Omental fat pad (tissue), 4 donors: ENCODE data around the gene MEMO1. TPM values are rescaled to one million over a fixed set of nuclear protein-coding genes. Genes with fewer than 3 reads are reported as not detected.

Experiments
- ATAC-seq: fragments of 150-250 bp; one replicate; pipeline ENCODE4 v1.9.1; 2016; ENCODE audit warnings: mild to moderate bottlenecking, moderate library complexity; ENCODE audit not compliant: low FRiP score
- DNase-seq: peaks from one replicate; pipeline ENCODE4 v3.0.0-alpha.2; 2019; ENCODE audit warnings: low spot score
- total RNA-seq, 4 donors: library from RNA; depleted of rRNA; stranded (reverse); fragments of >200 nt; gene quantifications; one replicate each; pipeline ENCODE4 v1.1.0, GENCODE V29; 2016
- TF ChIP-seq, protein P1 (sequence below), 3 donors: fragments of 450-650 bp; IDR thresholded peaks; one replicate each; pipeline ENCODE4 v1.5.1; 2016 to 2017; ENCODE audit warnings: antibody characterized with exemption in 3 of 3, mild to moderate bottlenecking in 3 of 3, moderate library complexity in 2 of 3

Gene MEMO1
- total RNA-seq, 4 donors from 2014 or later, result 14.7 to 26.2 (median 21.7) TPM

DNA sequence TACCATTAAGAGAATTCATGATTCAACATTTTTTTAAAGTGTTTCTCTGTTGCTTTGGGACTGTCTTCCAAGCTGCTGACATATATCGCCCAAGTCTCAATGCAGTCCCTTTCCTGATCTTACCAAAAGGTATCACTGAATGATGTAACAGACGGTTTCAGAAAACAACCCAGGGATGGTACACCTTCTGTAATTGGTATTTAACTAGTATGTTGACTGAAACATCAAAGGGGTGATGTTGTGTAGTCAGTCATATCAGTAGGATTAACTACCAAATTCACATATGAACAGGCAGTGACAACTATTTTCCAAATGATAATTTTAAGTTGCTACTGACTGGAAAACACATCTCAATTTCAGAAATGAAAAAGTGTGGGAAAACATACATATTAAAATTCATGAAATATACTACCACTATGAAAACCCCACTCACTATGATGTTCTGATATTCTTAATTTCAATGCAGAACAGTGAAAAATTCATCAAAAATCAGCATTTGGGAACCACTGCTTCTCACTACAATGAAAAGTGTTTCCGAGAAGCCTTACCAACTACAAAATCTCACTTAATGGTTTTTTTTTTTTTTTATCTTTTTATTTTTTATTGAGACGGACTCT, 59.8 kb downstream of the MEMO1 start:
- no peak for ATAC-seq
- no peak for DNase-seq
- TF ChIP-seq, protein P1, sequence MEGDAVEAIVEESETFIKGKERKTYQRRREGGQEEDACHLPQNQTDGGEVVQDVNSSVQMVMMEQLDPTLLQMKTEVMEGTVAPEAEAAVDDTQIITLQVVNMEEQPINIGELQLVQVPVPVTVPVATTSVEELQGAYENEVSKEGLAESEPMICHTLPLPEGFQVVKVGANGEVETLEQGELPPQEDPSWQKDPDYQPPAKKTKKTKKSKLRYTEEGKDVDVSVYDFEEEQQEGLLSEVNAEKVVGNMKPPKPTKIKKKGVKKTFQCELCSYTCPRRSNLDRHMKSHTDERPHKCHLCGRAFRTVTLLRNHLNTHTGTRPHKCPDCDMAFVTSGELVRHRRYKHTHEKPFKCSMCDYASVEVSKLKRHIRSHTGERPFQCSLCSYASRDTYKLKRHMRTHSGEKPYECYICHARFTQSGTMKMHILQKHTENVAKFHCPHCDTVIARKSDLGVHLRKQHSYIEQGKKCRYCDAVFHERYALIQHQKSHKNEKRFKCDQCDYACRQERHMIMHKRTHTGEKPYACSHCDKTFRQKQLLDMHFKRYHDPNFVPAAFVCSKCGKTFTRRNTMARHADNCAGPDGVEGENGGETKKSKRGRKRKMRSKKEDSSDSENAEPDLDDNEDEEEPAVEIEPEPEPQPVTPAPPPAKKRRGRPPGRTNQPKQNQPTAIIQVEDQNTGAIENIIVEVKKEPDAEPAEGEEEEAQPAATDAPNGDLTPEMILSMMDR (IDR thresholded peaks at IDR 0.05), result no peak

DNA sequence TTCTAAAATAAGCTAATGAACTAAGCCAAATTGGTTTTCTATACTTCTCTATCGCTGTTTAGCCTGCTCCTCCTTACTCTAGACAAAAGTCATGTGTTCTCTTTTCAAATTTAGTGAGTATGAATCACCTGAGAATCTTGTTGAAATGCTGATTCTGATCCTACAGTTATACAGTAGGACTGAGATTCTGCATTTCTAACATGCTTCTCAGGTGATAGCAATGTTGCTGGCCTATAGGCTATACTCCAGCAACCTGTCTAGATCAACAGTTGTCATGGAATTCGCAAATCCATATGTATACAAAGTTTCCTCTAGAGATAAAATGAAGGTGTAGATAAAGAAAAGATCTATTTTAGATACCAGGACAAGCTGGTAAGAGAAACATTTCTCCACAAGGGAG, 62.9 kb downstream of the MEMO1 start:
- TF ChIP-seq, protein P1 (IDR thresholded peaks at IDR 0.05), result no peak
- DNase-seq, result no peak
- ATAC-seq, result no peak

DNA sequence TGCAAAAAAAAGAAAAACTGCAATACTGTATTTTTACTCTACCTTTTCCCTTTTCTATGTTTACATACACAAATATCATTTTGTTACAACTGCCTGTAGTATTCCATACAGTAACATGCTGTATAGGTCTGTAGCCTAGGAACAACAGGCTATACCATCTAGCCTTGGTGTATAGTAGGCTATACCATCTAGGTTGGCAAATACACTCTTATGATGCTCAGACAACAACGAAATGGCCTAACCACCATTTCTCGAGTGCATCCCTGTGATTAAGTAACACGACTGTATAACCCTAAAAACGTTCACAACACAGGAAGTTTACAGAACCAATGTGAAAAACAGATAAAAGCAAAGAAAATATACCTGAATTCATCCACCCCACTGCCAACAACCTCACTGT, 64.0 kb downstream of the MEMO1 start:
- TF ChIP-seq, protein P1 (IDR thresholded peaks at IDR 0.05), result no peak
- DNase-seq (no peak), ATAC-seq (no peak)

DNA sequence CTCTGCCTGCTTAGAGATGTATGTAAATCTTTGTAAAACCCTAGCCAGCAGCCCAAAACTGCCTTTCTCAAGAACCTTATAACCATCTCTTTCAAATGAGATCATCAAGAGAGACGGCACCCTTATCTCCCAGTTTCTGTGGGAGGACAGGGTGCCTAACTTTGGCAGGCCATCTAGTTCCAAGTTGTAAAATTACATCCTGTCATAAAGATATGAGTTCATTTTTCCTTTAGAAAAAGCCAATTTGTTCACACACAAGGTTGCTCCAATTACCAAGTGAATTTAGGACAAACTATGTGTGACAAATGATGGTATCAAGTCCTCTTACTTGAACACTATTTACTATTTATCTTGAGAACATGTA, 65.3 kb downstream of the MEMO1 start:
- ATAC-seq (peak; percentile 78), DNase-seq (no peak)

DNA sequence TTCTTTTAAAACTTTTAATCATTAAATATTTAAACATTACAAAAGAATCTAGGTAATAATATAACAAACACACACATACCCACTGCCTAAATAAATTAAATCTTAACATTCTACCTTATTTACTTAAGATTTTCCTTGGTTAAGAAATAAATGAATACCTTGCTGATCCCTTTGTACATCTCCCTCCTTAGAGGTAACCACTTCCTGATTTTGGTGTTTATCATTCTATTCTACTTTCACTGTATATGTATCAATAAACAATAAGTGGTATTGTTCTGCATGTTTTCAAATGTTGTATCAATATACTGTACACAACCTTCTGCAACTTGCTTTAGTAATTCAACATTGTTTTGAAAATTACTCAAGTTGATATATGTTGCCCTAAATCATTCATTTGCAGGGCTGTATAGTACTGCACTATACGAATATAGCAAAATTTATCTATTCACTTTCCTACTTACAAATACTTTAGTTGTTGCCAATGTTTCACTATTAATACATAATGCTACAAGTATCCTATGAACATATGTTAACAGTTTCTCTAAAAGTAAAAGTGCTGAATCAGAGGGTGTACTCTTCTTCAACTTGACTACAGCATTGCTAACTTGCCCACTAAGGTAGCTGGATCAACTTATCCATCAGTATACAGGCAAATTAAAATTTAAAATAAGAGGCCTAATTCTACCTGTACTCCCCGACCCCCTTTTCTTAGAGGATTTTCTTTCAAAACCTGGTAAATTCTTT, 65.8 kb downstream of the MEMO1 start:
- TF ChIP-seq, protein P1 (IDR thresholded peaks at IDR 0.05), result no peak
- no peak for DNase-seq
- peak; percentile 27 for ATAC-seq

More for the DNA sequence above, 65.3 kb downstream of the MEMO1 start:
- TF ChIP-seq, protein P1 (IDR thresholded peaks at IDR 0.05), result no peak

DNA sequence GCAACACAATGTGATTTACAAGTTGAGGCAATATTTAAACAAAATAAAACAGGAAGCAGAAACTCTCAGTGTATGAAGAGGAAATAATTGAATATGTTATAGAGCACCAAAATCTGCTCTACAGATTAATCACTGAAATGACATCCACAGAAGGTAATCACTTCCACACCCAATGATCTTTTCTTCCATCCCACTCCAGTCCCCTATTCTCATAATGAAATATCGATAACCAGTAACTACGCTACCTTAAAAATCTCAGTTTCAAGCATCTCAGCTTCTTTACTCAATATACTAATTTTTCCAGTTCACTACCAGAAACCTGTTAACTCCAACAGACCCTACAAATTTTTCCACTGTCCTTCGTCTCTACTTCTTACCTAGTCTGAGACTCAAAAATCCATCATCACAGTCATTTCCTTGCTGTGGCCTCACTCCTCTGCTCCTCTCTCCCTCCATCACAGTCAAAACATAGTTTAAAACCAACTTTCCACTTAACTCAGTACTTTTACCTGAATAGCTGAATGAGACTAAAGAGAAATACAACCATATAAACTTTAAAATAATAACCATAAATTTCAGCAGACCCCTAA, 67.1 kb downstream of the MEMO1 start:
- no peak for ATAC-seq
- no peak for DNase-seq
- TF ChIP-seq, protein P1 (IDR thresholded peaks at IDR 0.05), result no peak
